HepG2 (cell line): ENCODE results near the gene MTX2.

Source experiments
- FOXK1 ChIP-seq: sonication (generic); formaldehyde crosslinking; IDR thresholded peaks from 2 replicates; pipeline ENCODE4 v1.4.0; 2020; ENCODE audit warnings: low read depth, missing genetic modification reagents, borderline replicate concordance
- IRF2 ChIP-seq: IDR thresholded peaks from 2 replicates; pipeline ENCODE4 v1.6.1; 2018; ENCODE audit warnings: missing genetic modification reagents, missing compliant biosample characterization
- POLR2A ChIP-seq, 2 experiments: IDR thresholded peaks; 2 replicates each; pipeline ENCODE4 v1.6.1; 2011; ENCODE audit warnings: low read depth in 2 of 2, low read length in 2 of 2, mild to moderate bottlenecking in 1 of 2, moderate library complexity in 1 of 2; ENCODE audit not compliant: insufficient read depth in 1 of 2
- ZNF18 ChIP-seq: sonication (generic); formaldehyde crosslinking; IDR thresholded peaks from 2 replicates; pipeline ENCODE4 v1.8.0; 2022; ENCODE audit warnings: mild to moderate bottlenecking, missing genetic modification reagents; ENCODE audit not compliant: insufficient replicate concordance

DNA sequence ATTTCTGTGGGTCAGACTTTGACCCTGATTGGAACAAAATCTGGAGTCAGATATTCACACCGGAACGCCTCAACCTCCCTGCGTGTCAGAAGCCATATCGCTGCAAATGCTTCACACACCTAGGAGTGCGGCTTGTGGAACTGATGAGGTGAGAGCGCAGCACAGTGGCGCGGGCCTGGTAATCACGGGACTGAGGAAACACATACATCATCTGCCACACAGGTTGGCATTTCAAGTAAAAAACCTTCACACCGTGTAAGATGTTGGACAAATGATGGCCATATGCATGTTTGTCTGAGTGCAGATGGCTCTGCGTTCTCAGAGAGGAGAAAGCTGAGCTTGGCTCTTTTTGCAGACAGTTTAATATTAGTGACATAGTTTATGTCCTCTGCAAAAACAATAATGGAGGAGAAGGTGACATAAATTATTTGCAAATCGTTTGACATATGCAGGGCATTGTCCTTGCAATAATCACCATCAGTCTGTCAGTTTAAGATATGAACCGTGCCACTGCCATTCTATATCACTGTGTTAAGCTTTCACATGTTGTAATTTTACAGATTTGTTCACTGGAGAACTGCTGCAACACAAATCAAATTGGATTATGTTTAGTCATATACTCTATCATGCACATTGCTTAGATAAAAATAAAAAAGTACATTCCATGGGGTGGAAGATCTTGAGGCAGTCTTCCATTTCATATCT lies 101.4 kb downstream of the MTX2 start:
- no peak for TF ChIP-seq IRF2 (CRISPR knock-in tag)
- TF ChIP-seq ZNF18 (CRISPR knock-in tag): no peak
- TF ChIP-seq FOXK1: no peak
- TF ChIP-seq POLR2A (IDR thresholded peaks at IDR 0.05; ENCODE audit: insufficient read depth in 1 of 2, low read depth in 2 of 2, low read length in 2 of 2): no peak
